OCI-M2 (cell line): ENCODE measurements around the gene MAPK8.
"Not testable (repeated sequence)": the region's sequence is repeated elsewhere in the genome, so short reads cannot be mapped to it uniquely, and the experiment has no call there.

Source experiments
- DNase-seq: peaks from one replicate; lab custom pipeline; 2025; ENCODE audit not compliant: unreplicated experiment; lab: John Stamatoyannopoulos, UW

Gene MAPK8

GRCh38 chr10:48333856-48334255, 27.4 kb downstream of the MAPK8 start:
- no peak for DNase-seq

GRCh38 chr10:48335788-48336187, 29.3 kb downstream of the MAPK8 start:
- DNase-seq, result no peak

GRCh38 chr10:48336978-48337599, 30.6 kb downstream of the MAPK8 start:
- DNase-seq, result no peak

GRCh38 chr10:48340734-48341133, 34.3 kb downstream of the MAPK8 start:
- DNase-seq, result no peak

GRCh38 chr10:48343106-48343505, 36.6 kb downstream of the MAPK8 start:
- no peak for DNase-seq

GRCh38 chr10:48343921-48344598, 37.6 kb downstream of the MAPK8 start:
- no peak for DNase-seq

- DNase-seq, result not testable (repeated sequence)
These were observed 39.8 kb downstream of the MAPK8 start for GRCh38 chr10:48346248-48346647.

GRCh38 chr10:48347539-48347938, 41.1 kb downstream of the MAPK8 start:
- not testable (repeated sequence) for DNase-seq

GRCh38 chr10:48347943-48348342, 41.5 kb downstream of the MAPK8 start:
- DNase-seq, result not testable (repeated sequence)

- DNase-seq, result no peak
These were observed 46.8 kb downstream of the MAPK8 start for GRCh38 chr10:48353246-48353645.

- no peak for DNase-seq
These were observed 51.2 kb downstream of the MAPK8 start for GRCh38 chr10:48357631-48358030.

GRCh38 chr10:48358162-48358561, 51.7 kb downstream of the MAPK8 start:
- DNase-seq, result no peak

GRCh38 chr10:48358838-48359237, 52.4 kb downstream of the MAPK8 start:
- DNase-seq, result no peak

GRCh38 chr10:48361176-48361575, 54.7 kb downstream of the MAPK8 start:
- no peak for DNase-seq

GRCh38 chr10:48363617-48364355, 57.3 kb downstream of the MAPK8 start:
- DNase-seq, result no peak

- no peak for DNase-seq
These were observed 58.4 kb downstream of the MAPK8 start for GRCh38 chr10:48364659-48365405.

- DNase-seq, result no peak
These were observed 59.2 kb downstream of the MAPK8 start for GRCh38 chr10:48365668-48366067.

- no peak for DNase-seq
These were observed 59.8 kb downstream of the MAPK8 start for GRCh38 chr10:48366261-48366660.

GRCh38 chr10:48369501-48369900, 63.0 kb downstream of the MAPK8 start:
- DNase-seq, result no peak

GRCh38 chr10:48377751-48378530, 71.5 kb downstream of the MAPK8 start:
- no peak for DNase-seq

- no peak for DNase-seq
These were observed 72.2 kb downstream of the MAPK8 start for GRCh38 chr10:48378675-48379074.
